ENCODE results near the gene METTL24. TPM values are rescaled to one million over a fixed set of nuclear protein-coding genes. Genes with fewer than 3 reads are reported as not detected.
A peak's percentile ranks its signal among the peaks of the same experiment; 100 is the strongest.

Gene METTL24
- total and polyA plus RNA-seq, 2 of the 13 experiments (the other 11 are each of a cell fraction or from before 2014, with no cell fraction given), result not detected

GRCh38 chr6:110360676-110361075, 2.5 kb upstream of the METTL24 start:
- peak; percentile 74 for ATAC-seq
- no peaks in the 10 kb centered on the region for H3K79me2 ChIP-seq (ENCODE audit: insufficient read depth, low read length)
- no peak overlapping the region for H3K9ac ChIP-seq (ENCODE audit: insufficient read depth, low read depth, low read length)
- no peak overlapping the region for H2AFZ ChIP-seq (ENCODE audit: low read length)
- peak; percentile 63 for FAIRE-seq
- in situ Hi-C loops (cut with HindIII; ENCODE audit: extremely low pct_ligation_motif_present, low pct_unique_long_range_greater_than_20kb) (no loop called here), intact Hi-C loops (cut with micrococcal nuclease; ENCODE audit: unreplicated experiment) (no loop called here)
- H3K36me3 ChIP-seq (replicated peaks in 1 of 2; ENCODE audit: control insufficient read depth in 1 of 2, insufficient read depth in 2 of 2, low read length in 2 of 2), result no peaks in the 10 kb centered on the region
- no peaks in the 10 kb centered on the region for H3K9me3 ChIP-seq (ENCODE audit: low read length)
- H3K4me2 ChIP-seq (ENCODE audit: low read depth, low read length), result peak overlapping the region; percentile 16
- no peaks in the 10 kb centered on the region for H4K20me1 ChIP-seq (ENCODE audit: insufficient read depth, low read length)
- ChIA-PET POLR2A (no interaction called here), CTCF (ENCODE audit: low intra/inter-chr PET ratio, low total read pairs) (no interaction called here)
- 0% methylated on average over 3 of the region's 3 CpGs for WGBS (ENCODE audit: low lambda C conversion rate)
- peak; percentile 52 for DNase-seq (ENCODE audit: low spot score)
- H3K27me3 ChIP-seq (ENCODE audit: control insufficient read depth in 1 of 2, insufficient read depth in 2 of 2, low read length in 2 of 2), result no peaks in the 10 kb centered on the region
- BruUV-seq (replicated peaks), result no TSS peak
- no peak overlapping the region for H3K4me3 ChIP-seq (replicated peaks in 1 of 3; ENCODE audit: insufficient read depth in 1 of 3, low read depth in 2 of 3, low read length in 3 of 3)
- no peak overlapping the region for H3K27ac ChIP-seq (ENCODE audit: extremely low read length, insufficient read depth, low read length)
- peaks cover 31% of the 10 kb centered on the region for H3K4me1 ChIP-seq (ENCODE audit: insufficient read depth, low read length)
- TF ChIP-seq RXRB (CRISPR knock-in tag; IDR thresholded peaks at IDR 0.05; ENCODE audit: borderline replicate concordance) (0 out of 2 replicates have a peak, but pooled peaks have one; percentile 11), HNF1A (IDR thresholded peaks at IDR 0.05; ENCODE audit: low read depth) (peak; percentile 68; the same call in 1 of the 2 replicates), HNF1A (CRISPR knock-in tag; IDR thresholded peaks at IDR 0.05; ENCODE audit: borderline replicate concordance) (no peak), HMG20A (CRISPR knock-in tag; IDR thresholded peaks at IDR 0.05; ENCODE audit: borderline replicate concordance) (0 out of 2 replicates have a peak, but pooled peaks have one; percentile 42), GLI4 (CRISPR knock-in tag; IDR thresholded peaks at IDR 0.05; ENCODE audit: borderline replicate concordance) (no peak), NFE2 (CRISPR knock-in tag; IDR thresholded peaks at IDR 0.05) (no peak), RARA (CRISPR knock-in tag; IDR thresholded peaks at IDR 0.05) (peak; percentile 49; the same call in 1 of the 2 replicates), TBX2 (CRISPR knock-in tag; IDR thresholded peaks at IDR 0.05; ENCODE audit: borderline replicate concordance) (0 out of 2 replicates have a peak, but pooled peaks have one; percentile 13), PHF5A (CRISPR knock-in tag; IDR thresholded peaks at IDR 0.05; ENCODE audit: low read depth, unreplicated experiment) (no peak), SOX13 (IDR thresholded peaks at IDR 0.05) (no peak), SOX13 (CRISPR knock-in tag; conservative IDR thresholded peaks at IDR 0.05 in 1 of 2, IDR thresholded peaks at IDR 0.05 in 1 of 2) (peak in 1 of 2 experiments; percentile 20; a peak in 1 of 4 replicates), ZNF354B (CRISPR knock-in tag; IDR thresholded peaks at IDR 0.05) (no peak)
- TF ChIP-seq, protein P1, sequence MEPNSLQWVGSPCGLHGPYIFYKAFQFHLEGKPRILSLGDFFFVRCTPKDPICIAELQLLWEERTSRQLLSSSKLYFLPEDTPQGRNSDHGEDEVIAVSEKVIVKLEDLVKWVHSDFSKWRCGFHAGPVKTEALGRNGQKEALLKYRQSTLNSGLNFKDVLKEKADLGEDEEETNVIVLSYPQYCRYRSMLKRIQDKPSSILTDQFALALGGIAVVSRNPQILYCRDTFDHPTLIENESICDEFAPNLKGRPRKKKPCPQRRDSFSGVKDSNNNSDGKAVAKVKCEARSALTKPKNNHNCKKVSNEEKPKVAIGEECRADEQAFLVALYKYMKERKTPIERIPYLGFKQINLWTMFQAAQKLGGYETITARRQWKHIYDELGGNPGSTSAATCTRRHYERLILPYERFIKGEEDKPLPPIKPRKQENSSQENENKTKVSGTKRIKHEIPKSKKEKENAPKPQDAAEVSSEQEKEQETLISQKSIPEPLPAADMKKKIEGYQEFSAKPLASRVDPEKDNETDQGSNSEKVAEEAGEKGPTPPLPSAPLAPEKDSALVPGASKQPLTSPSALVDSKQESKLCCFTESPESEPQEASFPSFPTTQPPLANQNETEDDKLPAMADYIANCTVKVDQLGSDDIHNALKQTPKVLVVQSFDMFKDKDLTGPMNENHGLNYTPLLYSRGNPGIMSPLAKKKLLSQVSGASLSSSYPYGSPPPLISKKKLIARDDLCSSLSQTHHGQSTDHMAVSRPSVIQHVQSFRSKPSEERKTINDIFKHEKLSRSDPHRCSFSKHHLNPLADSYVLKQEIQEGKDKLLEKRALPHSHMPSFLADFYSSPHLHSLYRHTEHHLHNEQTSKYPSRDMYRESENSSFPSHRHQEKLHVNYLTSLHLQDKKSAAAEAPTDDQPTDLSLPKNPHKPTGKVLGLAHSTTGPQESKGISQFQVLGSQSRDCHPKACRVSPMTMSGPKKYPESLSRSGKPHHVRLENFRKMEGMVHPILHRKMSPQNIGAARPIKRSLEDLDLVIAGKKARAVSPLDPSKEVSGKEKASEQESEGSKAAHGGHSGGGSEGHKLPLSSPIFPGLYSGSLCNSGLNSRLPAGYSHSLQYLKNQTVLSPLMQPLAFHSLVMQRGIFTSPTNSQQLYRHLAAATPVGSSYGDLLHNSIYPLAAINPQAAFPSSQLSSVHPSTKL (CRISPR knock-in tag; IDR thresholded peaks at IDR 0.05), result 0 out of 2 replicates have a peak, but pooled peaks have one; percentile 18

Measured in HepG2 (cell line).